Measurements from ENCODE around the gene FKBP8.

The FKBP8 gene

DNA sequence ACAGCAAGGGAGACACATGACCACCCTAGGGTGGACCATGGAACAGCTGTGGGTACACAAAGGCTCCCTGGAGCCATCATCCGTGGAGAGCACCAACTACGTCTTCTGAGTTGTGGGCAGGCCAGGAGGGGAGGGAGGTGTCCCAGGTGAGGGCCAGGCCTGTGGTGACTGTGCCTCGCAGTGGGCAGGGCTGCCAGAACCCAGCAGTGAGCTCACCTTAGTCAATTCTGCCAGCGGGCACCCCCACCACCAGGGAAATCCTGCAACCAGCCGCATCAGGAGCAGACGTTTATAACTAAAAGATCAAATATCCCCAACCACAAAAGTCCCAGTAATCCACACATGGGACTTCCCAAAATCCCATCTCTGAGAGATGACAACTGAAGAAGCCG, 41.1 kb downstream of the FKBP8 start:
- no peak for DNase-seq (ENCODE audit: low read depth in 2 of 2)

GRCh38 chr19:18501832-18502231, 41.5 kb downstream of the FKBP8 start:
- DNase-seq (ENCODE audit: low read depth in 2 of 2): no peak

DNA sequence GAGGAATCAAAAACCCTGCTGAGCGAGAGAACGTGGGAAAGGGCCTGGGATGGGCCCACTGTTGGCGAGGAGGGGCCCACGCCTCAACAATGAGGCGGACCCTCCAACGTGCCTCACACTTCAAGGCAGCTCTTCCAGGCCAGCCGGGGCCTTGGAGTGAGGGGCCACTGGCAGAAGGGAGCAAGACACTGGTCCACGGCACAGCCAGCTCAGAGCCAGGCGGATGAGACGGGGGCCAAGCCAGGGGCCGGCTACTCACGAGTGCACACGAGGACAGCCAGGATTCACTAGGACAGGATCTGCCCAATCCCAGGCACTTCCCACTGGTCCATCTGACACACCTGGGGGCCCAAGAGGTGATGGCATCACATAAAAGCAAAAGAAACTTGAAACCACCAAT, 42.0 kb downstream of the FKBP8 start:
- no peak for DNase-seq (ENCODE audit: low read depth in 2 of 2)

- DNase-seq (ENCODE audit: low read depth in 2 of 2): no peak
These were observed 42.6 kb downstream of the FKBP8 start for GRCh38 chr19:18500799-18501198.

- no peak for DNase-seq (ENCODE audit: low read depth in 2 of 2)
These were observed 43.0 kb downstream of the FKBP8 start for GRCh38 chr19:18500376-18500775.

- DNase-seq (ENCODE audit: low read depth in 2 of 2): no peak
These were observed 44.2 kb downstream of the FKBP8 start for GRCh38 chr19:18499055-18499775.

DNA sequence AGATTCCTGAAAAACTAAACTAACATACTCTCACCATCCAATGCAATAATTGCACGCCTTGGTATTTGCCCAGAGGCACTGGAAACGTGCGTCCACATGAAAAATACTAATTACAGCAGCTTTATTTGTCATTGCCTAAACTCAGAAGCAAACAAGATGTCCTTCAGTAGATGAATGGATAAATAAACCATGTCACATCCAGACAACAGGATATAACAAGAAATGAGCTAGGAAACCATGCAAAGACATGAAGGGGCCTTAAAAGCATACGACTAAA, 46.5 kb downstream of the FKBP8 start:
- DNase-seq (ENCODE audit: low read depth in 2 of 2): no peak

DNA sequence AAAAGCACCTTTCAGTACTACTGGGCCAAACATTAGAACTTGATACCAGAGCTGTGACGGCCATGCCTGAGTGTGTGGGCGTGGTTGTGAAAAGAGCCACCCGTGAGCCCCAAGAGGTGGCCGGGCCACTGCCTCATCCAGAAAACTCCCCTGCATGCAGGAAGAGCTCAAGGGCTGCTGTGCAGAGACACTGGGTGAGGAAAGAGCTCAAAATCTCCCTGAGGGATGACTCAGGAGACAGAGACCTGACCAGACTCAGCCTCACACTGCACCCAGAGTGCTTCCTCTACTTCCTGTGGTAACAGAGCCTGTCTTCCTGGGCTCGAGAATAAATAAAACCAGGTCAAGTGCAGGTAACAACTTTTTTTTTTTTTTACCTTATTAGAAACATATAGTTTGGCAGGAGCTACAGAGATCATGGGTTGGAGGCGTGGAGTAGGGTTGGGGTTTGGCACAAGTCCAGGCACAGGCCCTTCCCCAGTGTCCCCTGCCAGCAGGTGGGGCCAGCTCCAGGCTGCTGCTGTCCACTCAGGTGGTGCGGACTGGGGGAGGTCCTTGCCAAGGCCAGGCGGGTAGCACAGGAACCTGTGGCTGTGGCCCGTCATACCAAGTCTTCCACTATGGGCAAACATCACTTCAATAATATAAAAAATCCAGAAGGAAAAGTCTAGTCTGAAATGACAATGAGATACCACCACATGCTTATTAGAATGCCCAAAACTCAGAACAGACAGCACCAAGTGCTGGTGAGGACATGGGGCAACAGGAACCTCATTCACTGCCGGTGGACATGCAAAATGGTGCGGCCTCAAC, 47.0 kb downstream of the FKBP8 start:
- peak; percentile 39 to 44 for DNase-seq (ENCODE audit: low read depth in 2 of 2)

DNA sequence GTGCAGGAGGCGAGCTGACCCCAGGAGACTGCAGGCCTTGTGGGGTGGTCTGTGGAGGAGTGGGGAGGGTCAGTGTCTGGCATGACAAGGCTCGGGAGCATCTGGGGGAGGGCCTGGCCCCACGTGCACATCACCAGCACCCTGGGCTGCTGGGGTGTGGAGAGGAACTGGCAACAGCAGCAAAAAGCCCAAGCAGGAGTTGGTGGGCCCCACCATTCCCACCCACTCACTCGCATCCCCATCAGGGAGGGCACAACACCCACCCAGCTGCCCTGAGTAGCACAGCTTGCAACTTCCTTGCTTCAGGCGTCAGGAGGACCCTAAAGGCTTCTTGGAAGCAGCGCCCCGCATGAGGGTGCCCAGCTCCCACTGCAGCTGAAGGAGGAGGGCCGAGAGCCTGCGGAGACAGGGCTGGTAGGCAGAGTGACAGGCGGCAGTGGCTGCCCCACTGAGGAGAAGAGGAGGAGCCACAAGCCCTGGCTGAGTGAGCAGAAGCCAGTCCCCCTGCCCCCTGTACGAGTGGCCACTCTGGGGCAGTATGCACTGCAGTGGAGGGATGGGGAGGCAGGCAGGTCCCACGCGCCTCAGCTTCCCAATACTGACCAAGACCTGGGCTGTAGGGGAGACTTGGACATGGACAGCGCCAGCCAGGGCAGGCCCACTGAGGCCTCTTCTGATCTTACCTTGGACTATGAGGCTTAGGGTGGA, 48.0 kb downstream of the FKBP8 start:
- no peak for DNase-seq (ENCODE audit: low read depth in 2 of 2)

GRCh38 chr19:18494267-18494607, 49.1 kb downstream of the FKBP8 start:
- no peak for DNase-seq (ENCODE audit: low read depth in 2 of 2)

DNA sequence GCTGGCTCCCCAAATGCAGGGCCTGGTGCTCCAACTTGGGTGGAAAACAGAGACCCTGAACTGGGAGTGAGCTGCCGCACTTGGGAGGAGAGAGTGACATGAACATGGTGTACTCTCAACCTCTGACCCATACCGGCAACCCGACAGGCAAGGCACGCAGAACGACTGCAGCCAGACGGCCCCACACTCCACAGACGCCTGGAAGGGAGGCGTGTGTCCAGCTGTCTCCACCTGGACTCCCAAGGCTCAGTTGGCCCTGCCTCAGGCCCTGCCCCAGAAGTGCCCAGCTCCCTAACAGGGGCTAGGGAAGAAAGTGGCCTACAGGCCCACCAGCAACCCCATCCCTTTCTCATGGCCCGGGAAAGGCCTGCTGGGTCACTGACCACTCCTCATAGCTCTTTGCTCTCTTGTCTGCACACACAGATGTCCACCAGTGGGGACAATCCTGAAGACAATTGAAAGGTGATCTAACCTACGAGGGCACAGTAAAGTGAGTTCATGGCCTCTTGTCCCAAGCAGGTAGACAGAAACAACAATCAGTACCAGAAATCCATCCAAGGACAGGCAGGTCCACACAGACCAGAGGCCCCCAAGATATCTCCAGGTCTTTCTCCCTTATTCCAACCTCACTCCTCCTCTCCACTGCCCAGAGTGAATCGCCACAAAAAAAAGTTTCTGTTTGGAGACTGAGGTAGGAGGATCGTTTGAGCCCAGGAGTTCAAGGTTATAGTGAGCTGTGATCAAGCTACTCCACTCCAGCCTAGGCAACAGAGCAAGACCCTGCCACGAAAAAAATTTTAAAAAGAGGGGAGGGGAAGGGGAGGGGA, 49.7 kb downstream of the FKBP8 start:
- no peak for DNase-seq (ENCODE audit: low read depth in 2 of 2)

DNA sequence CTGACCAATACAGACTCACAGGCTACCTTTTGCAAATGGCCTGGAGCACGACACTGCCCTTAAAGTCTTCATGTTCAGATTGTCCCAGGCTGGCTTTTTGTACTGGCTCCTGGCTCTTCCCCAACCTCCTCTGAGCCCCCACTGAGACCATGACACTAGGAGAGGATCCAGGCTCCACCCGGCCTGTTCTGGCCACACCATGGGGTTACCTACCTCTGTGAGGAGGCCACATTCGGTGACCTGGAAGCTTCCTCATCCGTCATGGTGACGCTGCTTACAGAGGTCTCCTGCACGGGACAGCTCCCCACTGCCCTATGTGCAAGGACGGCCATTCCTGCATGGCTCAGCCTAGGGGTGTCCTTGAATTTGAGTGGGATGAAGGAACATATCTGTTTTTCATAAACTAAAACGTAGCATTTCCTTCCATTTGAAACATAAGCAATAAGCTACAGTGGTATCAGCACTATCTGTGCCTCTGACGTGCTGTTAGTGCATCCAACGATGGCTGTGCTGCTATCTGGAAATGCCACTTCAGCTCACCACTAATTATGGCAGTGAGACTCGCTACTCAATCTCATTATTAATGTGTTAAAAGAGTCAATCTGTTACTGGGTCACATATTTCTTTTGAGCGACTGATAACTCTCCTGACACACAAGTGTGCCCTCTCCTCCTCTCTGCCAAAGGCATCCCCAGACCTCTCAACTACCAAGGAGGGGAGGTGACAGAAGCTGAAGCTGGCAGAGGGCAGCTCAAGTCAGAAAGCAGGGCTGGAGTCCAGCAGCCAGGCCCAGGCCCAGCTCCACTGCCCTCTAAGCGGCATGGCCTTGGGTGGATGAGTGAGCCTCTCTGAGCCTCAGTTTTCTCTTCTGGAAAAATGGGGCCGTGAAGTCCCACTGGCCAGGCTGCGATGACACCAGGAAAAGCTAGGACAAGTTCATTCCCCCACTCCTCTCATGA, 51.1 kb downstream of the FKBP8 start:
- no peak for DNase-seq (ENCODE audit: low read depth in 2 of 2)

- DNase-seq (ENCODE audit: low read depth in 2 of 2): no peak
These were observed 52.6 kb downstream of the FKBP8 start for GRCh38 chr19:18490728-18491127.

GRCh38 chr19:18489627-18490184, 53.7 kb downstream of the FKBP8 start:
- DNase-seq (ENCODE audit: low read depth in 2 of 2): no peak

DNA sequence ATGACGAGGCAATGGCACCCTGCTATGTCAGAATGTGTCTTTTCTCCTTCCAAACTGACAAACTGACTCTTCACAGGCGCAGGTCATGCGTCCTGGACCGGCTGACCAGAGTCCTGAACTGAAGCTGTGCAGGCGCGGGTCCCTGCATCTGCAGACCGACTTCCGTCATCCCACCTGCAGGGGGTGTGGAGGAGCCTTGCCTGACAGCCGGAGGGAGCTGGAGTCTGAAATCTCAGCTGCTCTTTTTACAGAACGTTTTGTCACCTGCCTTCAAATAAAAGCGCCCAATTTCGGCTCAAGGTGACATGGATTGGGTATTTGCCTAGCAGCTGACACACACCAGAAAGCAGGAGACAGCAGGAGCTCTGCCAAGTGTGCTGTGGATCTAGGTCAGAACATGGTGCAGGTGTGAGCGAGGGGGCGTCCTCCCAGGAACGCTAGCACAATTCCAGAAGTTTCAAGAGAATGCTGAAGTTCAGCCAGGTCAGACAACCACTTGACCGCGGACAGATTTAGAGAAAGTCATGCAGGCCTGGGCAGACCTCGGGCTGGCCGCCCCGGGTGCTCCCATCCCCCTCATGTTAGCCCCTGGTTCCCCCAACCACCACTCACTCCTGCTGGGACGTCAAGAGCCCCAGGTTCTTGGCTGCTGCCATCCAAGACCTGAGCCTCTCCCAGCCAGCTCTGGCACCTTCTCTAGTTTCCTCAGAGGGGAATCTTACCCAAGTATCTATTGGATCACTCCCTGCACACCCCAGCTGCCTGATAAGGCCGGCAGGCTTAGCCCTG, 54.3 kb downstream of the FKBP8 start:
- DNase-seq (ENCODE audit: low read depth in 2 of 2): no peak

- no peak for DNase-seq (ENCODE audit: low read depth in 2 of 2)
These were observed 55.0 kb downstream of the FKBP8 start for GRCh38 chr19:18488403-18488723.

GRCh38 chr19:18487576-18488402, 55.6 kb downstream of the FKBP8 start:
- DNase-seq (ENCODE audit: low read depth in 2 of 2): no peak

DNA sequence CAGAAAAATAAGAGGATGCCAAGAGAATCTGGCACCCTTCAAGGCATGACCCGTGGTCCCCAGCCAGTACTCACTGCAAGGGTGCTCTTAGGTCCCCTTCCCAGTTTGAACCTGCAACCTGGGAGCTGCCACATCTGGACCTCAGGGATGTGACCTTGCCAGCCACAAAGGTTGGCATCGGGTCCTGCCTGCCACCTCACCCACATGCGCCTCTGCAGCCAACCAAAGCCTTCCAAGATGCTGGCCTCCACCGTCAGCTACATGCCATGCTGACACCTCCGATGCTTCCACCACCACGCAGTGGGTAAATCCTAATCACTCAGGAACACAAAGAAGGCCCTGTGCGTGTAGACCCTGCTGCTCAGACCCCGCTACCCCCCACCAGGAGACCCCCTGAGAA, 56.6 kb downstream of the FKBP8 start:
- no peak for DNase-seq (ENCODE audit: low read depth in 2 of 2)

DNA sequence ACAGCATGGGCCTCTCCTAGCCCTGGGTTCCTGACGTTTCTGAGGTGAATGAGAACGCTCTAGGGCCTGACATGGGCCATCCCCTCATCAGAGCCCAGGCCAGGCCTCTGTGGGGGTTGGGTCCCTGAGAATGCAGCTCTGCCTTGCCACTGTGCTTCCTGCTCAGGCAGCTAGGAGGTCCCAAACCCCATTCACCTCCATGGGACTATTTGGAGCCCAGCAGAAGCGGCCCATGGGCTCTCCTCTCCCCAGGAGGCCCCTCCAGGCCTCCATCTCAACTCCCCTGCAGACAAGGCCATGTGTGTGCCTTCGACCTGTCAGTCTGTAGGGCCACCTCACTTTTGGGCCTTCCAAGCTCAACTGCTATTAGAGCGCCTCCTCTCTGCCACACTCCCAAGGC, 58.4 kb downstream of the FKBP8 start:
- no peak for DNase-seq (ENCODE audit: low read depth in 2 of 2)

All from stimulated activated CD4-positive, alpha-beta T cell treated with anti-CD3 and anti-CD28 coated beads, Interleukin-15, amount 100 ng/mL, for 48 hours (primary cell).